GM12872 (cell line): Measurements from ENCODE around the gene WTIP.

Source experiments
- CTCF ChIP-seq: IDR thresholded peaks from 3 replicates; pipeline ENCODE4 v1.5.1; 2011; ENCODE audit warnings: low read depth, mild to moderate bottlenecking, low read length, moderate library complexity; ENCODE audit not compliant: insufficient read depth

Gene WTIP

GRCh38 chr19:34475026-34475974, 6.3 kb upstream of the WTIP start:
- TF ChIP-seq CTCF, result no peak

DNA sequence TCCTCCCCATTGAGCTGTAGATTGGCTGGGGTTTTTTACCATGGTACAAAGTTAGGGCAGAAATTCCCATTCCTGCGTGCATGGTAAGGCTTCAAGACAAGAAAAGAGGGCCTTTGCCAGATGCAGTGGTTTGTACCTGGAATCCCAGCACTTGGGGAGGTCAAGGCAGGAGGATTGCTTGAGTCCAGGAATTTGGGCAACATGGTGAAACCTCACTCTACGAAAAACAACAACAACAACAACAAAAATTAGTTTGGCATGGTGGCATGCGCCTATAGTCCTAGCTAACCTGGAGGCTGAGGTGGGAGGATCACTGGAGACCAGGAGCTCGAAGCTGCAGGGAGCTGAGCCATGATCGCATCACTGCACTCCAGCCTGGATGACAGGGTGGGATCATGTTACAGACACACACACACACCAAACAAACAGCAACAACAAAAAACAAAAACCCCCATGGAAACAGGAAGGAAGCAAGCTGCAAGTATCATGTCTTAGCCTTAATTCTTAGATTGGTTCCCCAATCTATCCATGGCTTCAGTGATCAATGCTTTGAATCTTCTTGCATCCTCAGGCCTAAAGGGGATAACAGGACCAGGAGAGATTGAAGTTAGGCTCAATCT, 5.5 kb upstream of the WTIP start:
- TF ChIP-seq CTCF, result no peak

- no peak for TF ChIP-seq CTCF
Observed at GRCh38 chr19:34479396-34479795, 2.2 kb upstream of the WTIP start.

- TF ChIP-seq CTCF, result no peak
Observed at GRCh38 chr19:34480491-34480890, 1.1 kb upstream of the WTIP start.

DNA sequence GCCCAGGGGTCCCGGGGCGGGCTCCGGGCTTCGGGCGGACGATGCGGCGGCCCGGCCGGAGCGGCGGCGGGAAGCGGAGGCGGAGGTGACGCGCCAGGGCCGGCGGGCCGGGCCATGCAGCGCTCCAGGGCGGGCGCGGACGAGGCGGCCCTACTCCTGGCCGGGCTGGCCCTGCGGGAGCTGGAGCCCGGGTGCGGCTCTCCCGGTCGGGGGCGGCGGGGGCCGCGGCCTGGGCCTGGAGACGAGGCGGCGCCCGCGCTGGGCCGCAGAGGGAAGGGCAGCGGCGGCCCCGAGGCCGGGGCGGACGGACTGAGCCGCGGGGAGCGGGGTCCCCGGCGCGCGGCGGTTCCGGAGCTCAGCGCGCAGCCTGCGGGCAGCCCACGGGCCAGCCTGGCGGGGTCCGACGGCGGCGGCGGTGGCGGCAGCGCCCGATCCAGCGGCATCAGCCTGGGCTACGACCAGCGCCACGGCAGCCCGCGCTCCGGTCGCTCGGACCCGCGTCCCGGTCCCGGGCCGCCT, 362 bp downstream of the WTIP start:
- no peak for TF ChIP-seq CTCF

- TF ChIP-seq CTCF, result no peak
Observed at GRCh38 chr19:34482380-34483250, 1.1 kb downstream of the WTIP start.

GRCh38 chr19:34484328-34484727, 2.8 kb downstream of the WTIP start:
- TF ChIP-seq CTCF, result no peak
